ENCODE results near the gene SND1. TPM values are rescaled to one million over a fixed set of nuclear protein-coding genes. Genes with fewer than 3 reads are reported as not detected.

Gene SND1
- total RNA-seq, 1 experiment from 2014 or later, result 218 TPM

DNA sequence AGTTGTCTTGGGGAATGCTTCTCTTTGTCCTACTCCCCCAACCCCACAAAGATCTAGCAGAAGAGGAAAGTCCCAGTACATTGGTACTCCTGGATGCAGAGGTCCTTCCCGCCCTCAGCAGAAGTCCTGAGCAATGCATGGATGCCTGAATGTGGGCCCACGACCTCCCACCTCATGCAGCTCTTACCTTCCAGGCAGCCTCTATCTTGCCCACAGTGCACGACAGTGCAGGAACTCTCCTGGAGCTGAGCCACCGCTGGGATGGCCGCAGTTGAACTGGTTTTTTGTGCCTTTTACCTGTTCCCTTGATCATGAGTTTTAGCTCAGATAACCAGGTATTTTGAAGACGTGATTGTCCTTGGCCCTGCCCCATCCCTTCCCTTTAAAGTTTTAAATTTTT lies 341.3 kb downstream of the SND1 start:
- no peak overlapping the region for H4K8ac ChIP-seq (replicated peaks; ENCODE audit: insufficient read length, low read depth, low read length)
- Mint-ChIP-seq H3K4me3 (no peak overlapping the region), H3K27ac (no peak overlapping the region; a peak in 1 of 7 replicates), H3K36me3 (ENCODE audit: insufficient read depth in 1 of 3, low read depth in 3 of 3) (peaks cover 9 to 26% (median 22%) of the 10 kb centered on the region in 3 experiments), H3K27me3 (ENCODE audit: low read depth) (no peaks in the 10 kb centered on the region), H3K9me3 (no peaks in the 10 kb centered on the region), H3K4me1 (peaks cover 28 to 35% of the 10 kb centered on the region in 2 experiments)
- H2BK12ac ChIP-seq (ENCODE audit: insufficient read length, low read depth, low read length), result no peak overlapping the region
- no peaks in the 10 kb centered on the region for H3K9me3 ChIP-seq (ENCODE audit: control insufficient read depth, low read depth, low read length)
- no peaks in the 10 kb centered on the region for H3K79me1 ChIP-seq (ENCODE audit: insufficient read depth, low read depth, low read length, poor library complexity, severe bottlenecking)
- no peak overlapping the region for H2BK20ac ChIP-seq (ENCODE audit: low read depth, low read length, poor library complexity, severe bottlenecking)
- no peak overlapping the region; the same call in 1 of the 2 replicates for H3K14ac ChIP-seq (ENCODE audit: insufficient read depth, low read length)
- no CpG with 5 or more reads among the region's 6 CpGs for WGBS (ENCODE audit: extremely low coverage, insufficient read length, low lambda C conversion rate)
- no peak overlapping the region for H3K23ac ChIP-seq (ENCODE audit: insufficient read length, low read depth, low read length)
- H3K23me2 ChIP-seq (ENCODE audit: insufficient read length, low read depth, low read length, poor library complexity, severe bottlenecking), result no peaks in the 10 kb centered on the region
- H2BK120ac ChIP-seq (ENCODE audit: low read depth, low read length, poor library complexity, severe bottlenecking), result no peak overlapping the region
- no peak overlapping the region for H3K4me2 ChIP-seq (ENCODE audit: insufficient read depth, insufficient read length, low read length)
- no peaks in the 10 kb centered on the region for H4K20me1 ChIP-seq (ENCODE audit: control insufficient read depth, insufficient read depth, insufficient read length)
- no peak overlapping the region for H3K9ac ChIP-seq (ENCODE audit: extremely low read depth, insufficient read length, low read length)
- no peak overlapping the region for H3K4ac ChIP-seq (ENCODE audit: low read depth, low read length)
- H3K27me3 ChIP-seq (ENCODE audit: insufficient read depth, low read length), result no peaks in the 10 kb centered on the region
- H3T11ph ChIP-seq (ENCODE audit: low read length), result no peak overlapping the region
- no peak overlapping the region for H2AK5ac ChIP-seq (ENCODE audit: insufficient read length, low read length)
- no peak overlapping the region for H3K18ac ChIP-seq (ENCODE audit: insufficient read length, low read depth, low read length)
- no peak overlapping the region for H2AFZ ChIP-seq (ENCODE audit: low read length)
- no peak overlapping the region for H3K56ac ChIP-seq (ENCODE audit: insufficient read length, low read depth, low read length)
- H2BK5ac ChIP-seq (ENCODE audit: insufficient read length, low read length), result no peak overlapping the region
- no peaks in the 10 kb centered on the region for H3K79me2 ChIP-seq (ENCODE audit: insufficient read depth, low read length)
- H3K4me1 ChIP-seq (ENCODE audit: insufficient read depth, low read length), result peaks cover 6% of the 10 kb centered on the region; the same call in 1 of the 2 replicates
- H4K91ac ChIP-seq (ENCODE audit: insufficient read length, low read depth, low read length), result no peak overlapping the region
- H2BK15ac ChIP-seq (ENCODE audit: low read depth, low read length), result no peak overlapping the region
- DNase-seq, result no peak
- H3K27ac ChIP-seq (ENCODE audit: insufficient read length, low read depth, low read length), result no peak overlapping the region
- no peak for TF ChIP-seq CTCF (conservative IDR thresholded peaks at IDR 0.05)
- H4K5ac ChIP-seq (ENCODE audit: insufficient read length, low read depth, low read length), result no peak overlapping the region

Measured in H9 (cell line).